ENCODE measurements around the gene HSPG2. TPM values are rescaled to one million over a fixed set of nuclear protein-coding genes. Genes with fewer than 3 reads are reported as not detected.
A peak's percentile ranks its signal among the peaks of the same experiment; 100 is the strongest.

The HSPG2 gene
- total RNA-seq, 1 experiment from 2014 or later = 35.1 TPM

DNA sequence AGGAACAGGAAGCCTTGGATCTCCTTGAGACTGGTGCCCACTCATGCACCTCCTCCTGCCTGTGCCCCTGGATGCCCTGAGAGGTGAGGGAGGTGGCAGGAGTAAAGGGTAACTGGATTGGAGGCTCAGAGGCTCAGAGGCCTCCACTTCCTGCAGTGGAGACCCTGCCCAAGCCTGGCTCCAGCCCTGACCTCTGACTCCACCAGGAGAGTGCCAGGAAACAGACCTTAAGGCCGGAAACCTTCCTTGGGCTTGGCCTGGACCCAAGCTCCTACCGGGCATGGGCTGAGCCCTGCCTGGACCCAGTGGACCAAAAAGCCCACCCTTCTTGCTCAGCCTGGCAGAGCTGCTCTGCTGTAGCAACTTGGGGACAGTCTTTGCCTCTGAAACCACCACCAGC is 24.7 kb upstream of the HSPG2 start:
- POLR2A ChIA-PET (ENCODE audit: unreplicated experiment) = no interaction called here
- CTCF ChIA-PET = no interaction called here
- H3K36me3 ChIP-seq (ENCODE audit: low read depth, low read length) = no peaks in the 10 kb centered on the region

DNA sequence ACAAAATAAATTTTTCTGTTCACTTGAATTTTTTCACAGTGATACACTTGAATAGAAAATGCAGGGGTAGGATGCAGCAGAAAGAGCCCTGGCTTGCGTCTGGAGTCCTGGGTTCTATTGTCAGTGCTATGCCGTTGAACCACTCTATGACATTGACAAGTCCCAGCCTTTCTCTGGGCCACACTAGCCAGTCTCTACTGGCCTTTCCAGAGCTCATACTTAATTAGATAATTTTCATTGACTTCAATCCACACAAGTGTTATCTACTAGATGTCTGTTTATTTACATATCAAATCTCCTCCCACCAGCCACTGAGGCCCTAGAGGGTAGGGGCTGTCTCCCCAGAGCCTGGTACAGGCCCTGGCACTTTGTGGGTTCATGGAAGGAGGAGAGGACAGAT is 24.2 kb upstream of the HSPG2 start:
- Histone ChIP-seq H3K36me3 (ENCODE audit: low read depth, low read length) (no peaks in the 10 kb centered on the region), H3K4me3 (ENCODE audit: low read length) (no peak overlapping the region), H3K4me2 (ENCODE audit: low read length) (no peak overlapping the region), H3K27me3 (ENCODE audit: low read length) (no peaks in the 10 kb centered on the region), H3K27ac (ENCODE audit: low read length) (no peak overlapping the region), H3K9me2 (replicated peaks; ENCODE audit: low read length) (no peaks in the 10 kb centered on the region), H3K4me1 (ENCODE audit: insufficient read depth, low read length) (peaks cover 42% of the 10 kb centered on the region), H4K20me1 (ENCODE audit: low read length) (no peaks in the 10 kb centered on the region), H3F3A (ENCODE audit: low read length, unreplicated experiment) (no peaks in the 10 kb centered on the region), H3K79me2 (ENCODE audit: low read length) (no peaks in the 10 kb centered on the region), H3K9me3 (ENCODE audit: low read length) (no peaks in the 10 kb centered on the region), H2AFZ (ENCODE audit: low read length) (no peak overlapping the region), H3K9ac (ENCODE audit: low read length) (no peak overlapping the region)
- ChIA-PET POLR2A (ENCODE audit: unreplicated experiment) (no interaction called here), CTCF (no interaction called here)
- no peak for ATAC-seq
- BruUV-seq (replicated peaks) = no TSS peak
- intact Hi-C loops (cut with micrococcal nuclease) = loop anchor here (5.0 to 10.0 kb wide), 2 partner anchors 94 to 177 kb away; partner anchors contain the start of gene USP48
- no peak for DNase-seq
- no peak for TF ChIP-seq EZH2phosphoT487 (IDR thresholded peaks at IDR 0.05; ENCODE audit: borderline replicate concordance, low read length)

More for the DNA sequence above, 24.7 kb upstream of the HSPG2 start:
- no peak for ATAC-seq
- H4K20me1 ChIP-seq (ENCODE audit: low read length) = no peaks in the 10 kb centered on the region
- no peak overlapping the region for H3K27ac ChIP-seq (ENCODE audit: low read length)
- H3K79me2 ChIP-seq (ENCODE audit: low read length) = no peaks in the 10 kb centered on the region
- no peaks in the 10 kb centered on the region for H3K9me2 ChIP-seq (replicated peaks; ENCODE audit: low read length)
- TF ChIP-seq EZH2 (IDR thresholded peaks at IDR 0.05; ENCODE audit: low read length, unreplicated experiment) (no peak), EZH2phosphoT487 (IDR thresholded peaks at IDR 0.05; ENCODE audit: borderline replicate concordance, low read length) (no peak)
- TF ChIP-seq, protein P1, sequence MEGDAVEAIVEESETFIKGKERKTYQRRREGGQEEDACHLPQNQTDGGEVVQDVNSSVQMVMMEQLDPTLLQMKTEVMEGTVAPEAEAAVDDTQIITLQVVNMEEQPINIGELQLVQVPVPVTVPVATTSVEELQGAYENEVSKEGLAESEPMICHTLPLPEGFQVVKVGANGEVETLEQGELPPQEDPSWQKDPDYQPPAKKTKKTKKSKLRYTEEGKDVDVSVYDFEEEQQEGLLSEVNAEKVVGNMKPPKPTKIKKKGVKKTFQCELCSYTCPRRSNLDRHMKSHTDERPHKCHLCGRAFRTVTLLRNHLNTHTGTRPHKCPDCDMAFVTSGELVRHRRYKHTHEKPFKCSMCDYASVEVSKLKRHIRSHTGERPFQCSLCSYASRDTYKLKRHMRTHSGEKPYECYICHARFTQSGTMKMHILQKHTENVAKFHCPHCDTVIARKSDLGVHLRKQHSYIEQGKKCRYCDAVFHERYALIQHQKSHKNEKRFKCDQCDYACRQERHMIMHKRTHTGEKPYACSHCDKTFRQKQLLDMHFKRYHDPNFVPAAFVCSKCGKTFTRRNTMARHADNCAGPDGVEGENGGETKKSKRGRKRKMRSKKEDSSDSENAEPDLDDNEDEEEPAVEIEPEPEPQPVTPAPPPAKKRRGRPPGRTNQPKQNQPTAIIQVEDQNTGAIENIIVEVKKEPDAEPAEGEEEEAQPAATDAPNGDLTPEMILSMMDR (conservative IDR thresholded peaks at IDR 0.05; ENCODE audit: low read depth, low read length) = no peak
- peaks cover 41% of the 10 kb centered on the region for H3K4me1 ChIP-seq (ENCODE audit: insufficient read depth, low read length)
- no TSS peak for BruUV-seq (replicated peaks)
- H3K4me2 ChIP-seq (ENCODE audit: low read length) = no peak overlapping the region
- no peaks in the 10 kb centered on the region for H3K27me3 ChIP-seq (ENCODE audit: low read length)
- intact Hi-C loops (cut with micrococcal nuclease) = loop anchor here (5.0 to 10.0 kb wide), 2 partner anchors 94 to 177 kb away; partner anchors contain the start of gene USP48
- H3F3A ChIP-seq (ENCODE audit: low read length, unreplicated experiment) = no peaks in the 10 kb centered on the region
- no peak for DNase-seq
- H3K4me3 ChIP-seq (ENCODE audit: low read length) = no peak overlapping the region
- no peak overlapping the region for H3K9ac ChIP-seq (ENCODE audit: low read length)
- no peaks in the 10 kb centered on the region for H3K9me3 ChIP-seq (ENCODE audit: low read length)
- no peak overlapping the region for H2AFZ ChIP-seq (ENCODE audit: low read length)

DNA sequence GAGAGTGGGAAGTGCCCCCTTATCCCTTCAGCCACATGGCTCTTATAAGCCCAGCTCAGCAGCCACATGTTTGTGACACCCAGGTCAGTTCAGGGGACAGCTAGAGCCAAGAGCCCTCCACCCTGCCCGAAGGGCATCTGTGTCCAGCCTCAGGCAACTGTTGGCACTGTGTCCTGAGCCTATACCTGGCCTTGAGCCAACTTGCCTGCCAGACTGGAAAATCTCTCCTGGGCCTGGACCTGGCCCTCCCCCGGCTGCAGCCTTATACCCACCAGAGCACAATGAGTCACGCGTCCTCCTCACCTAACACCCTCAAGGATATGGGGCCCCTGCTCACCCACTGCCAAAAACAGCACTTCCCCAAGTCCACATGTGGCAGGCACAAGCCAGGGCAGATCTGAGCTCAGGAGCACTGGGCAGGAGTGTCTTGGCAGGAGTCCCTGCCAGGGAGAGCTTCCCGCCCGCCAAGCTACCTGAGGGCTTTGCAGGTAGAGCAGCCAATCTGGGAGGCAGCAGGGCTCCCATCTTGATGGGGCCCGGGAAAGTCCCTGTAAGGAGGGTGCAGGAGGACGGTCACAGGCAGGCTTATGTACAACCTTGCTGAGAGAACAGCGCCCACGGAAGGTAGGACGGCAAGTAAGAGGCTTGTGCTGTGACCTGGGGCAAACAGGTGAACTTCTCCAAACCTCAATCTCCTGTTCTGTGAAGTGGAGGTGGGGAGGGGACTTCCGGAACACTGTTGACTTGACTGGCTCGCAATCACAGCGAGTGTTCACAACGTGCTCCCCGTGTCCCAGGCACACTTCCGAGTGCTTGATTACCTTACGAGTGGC is 19.8 kb upstream of the HSPG2 start:
- no peak for TF ChIP-seq EZH2 (IDR thresholded peaks at IDR 0.05; ENCODE audit: low read length, unreplicated experiment)
- peak; percentile 97 for TF ChIP-seq EZH2phosphoT487 (IDR thresholded peaks at IDR 0.05; ENCODE audit: borderline replicate concordance, low read length)
- Histone ChIP-seq H4K20me1 (ENCODE audit: low read length) (no peaks in the 10 kb centered on the region), H3K4me1 (ENCODE audit: insufficient read depth, low read length) (peaks cover 28% of the 10 kb centered on the region), H3K9me3 (ENCODE audit: low read length) (no peaks in the 10 kb centered on the region), H3K79me2 (ENCODE audit: low read length) (no peaks in the 10 kb centered on the region), H3K36me3 (ENCODE audit: low read depth, low read length) (no peaks in the 10 kb centered on the region), H3K9ac (ENCODE audit: low read length) (no peak overlapping the region), H2AFZ (ENCODE audit: low read length) (peak overlapping the region; percentile 60), H3K27me3 (ENCODE audit: low read length) (no peaks in the 10 kb centered on the region), H3F3A (ENCODE audit: low read length, unreplicated experiment) (no peaks in the 10 kb centered on the region), H3K9me2 (replicated peaks; ENCODE audit: low read length) (no peaks in the 10 kb centered on the region), H3K4me2 (ENCODE audit: low read length) (peak overlapping the region; percentile 74), H3K27ac (ENCODE audit: low read length) (peak overlapping the region; percentile 32), H3K4me3 (ENCODE audit: low read length) (peak overlapping the region; percentile 45; the same call in 1 of the 2 replicates)
- POLR2A ChIA-PET (ENCODE audit: unreplicated experiment) = no interaction called here
- DNase-seq = peak; percentile 88
- peak; percentile 81 for ATAC-seq
- CTCF ChIA-PET = no interaction called here
- BruUV-seq (replicated peaks) = no TSS peak
- intact Hi-C loops (cut with micrococcal nuclease) = no loop called here

All from PC-3 (cell line).